SK-N-MC (cell line): ENCODE data around the gene KRT20.

Experiments
- EZH2 ChIP-seq: fragments of 200-600 bp; sonication (generic); IDR thresholded peaks from one replicate; pipeline ENCODE4 v1.6.1; 2017; ENCODE audit warnings: antibody characterized with exemption
- POLR2AphosphoS5 ChIP-seq: IDR thresholded peaks from 2 replicates; pipeline ENCODE4 v1.6.1; 2012; ENCODE audit warnings: mild to moderate bottlenecking, low read depth, low read length, borderline replicate concordance

GRCh38 chr17:40895106-40895730 lies 10.2 kb upstream of the KRT20 start:
- no peak for TF ChIP-seq EZH2
- TF ChIP-seq POLR2AphosphoS5 = no peak
